HEK293 (cell line): Measurements from ENCODE around the gene PSMD8.

ENCODE experiments used
- GLIS1 ChIP-seq: fragments of 450-650 bp; formaldehyde crosslinking; IDR thresholded peaks from 2 replicates; pipeline ENCODE4 v1.5.1; 2016; ENCODE audit warnings: missing biosample characterization, missing genetic modification characterization
- KLF7 ChIP-seq: fragments of 450-650 bp; formaldehyde crosslinking; IDR thresholded peaks from 2 replicates; pipeline ENCODE4 v1.5.1; 2016; ENCODE audit warnings: missing biosample characterization, missing genetic modification characterization, borderline replicate concordance
- REPIN1 ChIP-seq: fragments of 450-650 bp; formaldehyde crosslinking; IDR thresholded peaks from 2 replicates; pipeline ENCODE4 v1.5.1; 2017; ENCODE audit warnings: missing biosample characterization, missing genetic modification characterization, low read depth
- ZBTB17 ChIP-seq: fragments of 450-650 bp; formaldehyde crosslinking; IDR thresholded peaks from 2 replicates; pipeline ENCODE4 v1.5.1; 2016; ENCODE audit warnings: missing biosample characterization, missing genetic modification characterization
- ZBTB7A ChIP-seq: fragments of 450-650 bp; formaldehyde crosslinking; IDR thresholded peaks from 2 replicates; pipeline ENCODE4 v1.5.1; 2016; ENCODE audit warnings: low read depth, missing biosample characterization, missing genetic modification characterization
- ZBTB8A ChIP-seq: fragments of 450-650 bp; formaldehyde crosslinking; IDR thresholded peaks from 2 replicates; pipeline ENCODE4 v1.5.1; 2016; ENCODE audit warnings: missing biosample characterization, missing genetic modification characterization
- ZFP37 ChIP-seq: fragments of 450-650 bp; formaldehyde crosslinking; IDR thresholded peaks from 2 replicates; pipeline ENCODE4 v1.5.1; 2016; ENCODE audit warnings: missing biosample characterization, missing genetic modification characterization
- ZNF121 ChIP-seq: fragments of 450-650 bp; formaldehyde crosslinking; IDR thresholded peaks from 2 replicates; pipeline ENCODE4 v1.5.1; 2016; ENCODE audit warnings: missing biosample characterization, missing genetic modification characterization
- ZNF169 ChIP-seq: fragments of 450-650 bp; formaldehyde crosslinking; IDR thresholded peaks from 2 replicates; pipeline ENCODE4 v1.5.1; 2016; ENCODE audit warnings: missing biosample characterization, missing genetic modification characterization
- ZNF248 ChIP-seq: fragments of 450-650 bp; formaldehyde crosslinking; IDR thresholded peaks from 2 replicates; pipeline ENCODE4 v1.5.1; 2017; ENCODE audit warnings: missing biosample characterization, missing genetic modification characterization
- ZNF341 ChIP-seq: fragments of 450-650 bp; formaldehyde crosslinking; IDR thresholded peaks from 2 replicates; pipeline ENCODE4; 2016; ENCODE audit warnings: low read depth, missing biosample characterization, missing genetic modification characterization
- ZNF423 ChIP-seq: fragments of 450-650 bp; formaldehyde crosslinking; IDR thresholded peaks from 2 replicates; pipeline ENCODE4 v1.5.1; 2016; ENCODE audit warnings: missing biosample characterization, missing genetic modification characterization
- ZNF610 ChIP-seq: fragments of 450-650 bp; formaldehyde crosslinking; IDR thresholded peaks from 2 replicates; pipeline ENCODE4 v1.5.1; 2016; ENCODE audit warnings: missing biosample characterization, missing genetic modification characterization, borderline replicate concordance
- ZNF621 ChIP-seq: fragments of 450-650 bp; formaldehyde crosslinking; IDR thresholded peaks from 2 replicates; pipeline ENCODE4 v1.5.1; 2017; ENCODE audit warnings: missing biosample characterization, missing genetic modification characterization
- ZNF626 ChIP-seq: fragments of 450-650 bp; sonication (Bioruptor Pico); formaldehyde crosslinking; IDR thresholded peaks from 2 replicates; pipeline ENCODE4 v1.5.1; 2018; ENCODE audit warnings: missing biosample characterization, missing genetic modification characterization, inconsistent platforms
- ZNF629 ChIP-seq: fragments of 450-650 bp; formaldehyde crosslinking; IDR thresholded peaks from 2 replicates; pipeline ENCODE4 v1.5.1; 2017; ENCODE audit warnings: missing biosample characterization, missing genetic modification characterization
- ZSCAN23 ChIP-seq: fragments of 450-650 bp; formaldehyde crosslinking; IDR thresholded peaks from 2 replicates; pipeline ENCODE4 v1.5.1; 2016; ENCODE audit warnings: missing biosample characterization, missing genetic modification characterization
- ZXDB ChIP-seq: fragments of 450-650 bp; formaldehyde crosslinking; IDR thresholded peaks from 2 replicates; pipeline ENCODE4 v1.5.1; 2016; ENCODE audit warnings: missing biosample characterization, missing genetic modification characterization
- TF ChIP-seq, protein P1 (sequence below): fragments of 450-650 bp; formaldehyde crosslinking; optimal IDR thresholded peaks from 2 replicates; pipeline ENCODE3; 2016; ENCODE audit warnings: missing biosample characterization, mild to moderate bottlenecking, missing genetic modification characterization
- TF ChIP-seq, protein P2 (sequence below): fragments of 450-650 bp; formaldehyde crosslinking; IDR thresholded peaks from 2 replicates; pipeline ENCODE4 v1.5.1; 2016; ENCODE audit warnings: missing biosample characterization, missing genetic modification characterization
- TF ChIP-seq, protein P3 (sequence below): fragments of 450-650 bp; formaldehyde crosslinking; IDR thresholded peaks from 2 replicates; pipeline ENCODE4 v1.5.1; 2016; ENCODE audit warnings: missing biosample characterization, missing genetic modification characterization
- TF ChIP-seq, protein P4 (sequence below): fragments of 450-650 bp; formaldehyde crosslinking; IDR thresholded peaks from 2 replicates; pipeline ENCODE4 v1.5.1; 2016; ENCODE audit warnings: missing biosample characterization, missing genetic modification characterization

Gene PSMD8

DNA sequence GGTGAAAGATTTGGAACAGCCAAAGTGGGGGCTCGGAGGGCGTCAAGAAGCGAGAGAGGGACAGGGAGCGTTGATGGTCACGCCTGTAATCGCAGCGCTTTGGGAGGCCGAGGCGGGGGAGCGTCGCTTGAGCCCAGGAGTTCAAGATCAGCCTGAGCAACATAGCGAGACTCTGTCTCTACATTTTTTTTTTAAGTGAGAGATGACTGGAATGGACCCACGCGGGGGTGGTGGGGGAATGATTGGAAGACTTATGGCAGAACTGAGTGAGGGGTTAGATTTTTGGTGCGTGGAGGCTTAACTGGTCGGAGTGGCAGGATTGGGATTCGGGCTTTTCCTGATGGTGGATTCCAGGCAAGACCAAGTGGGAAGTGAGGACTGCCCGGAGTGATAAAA is 725 bp downstream of the PSMD8 start (continued):
- 0 out of 2 replicates have a peak, but pooled peaks have one; percentile 69 for TF ChIP-seq ZNF248 (tag by site-specific recombination)
- no peak for TF ChIP-seq ZNF626 (tag by site-specific recombination)
- TF ChIP-seq ZXDB (tag by site-specific recombination): no peak
- TF ChIP-seq, protein P1, sequence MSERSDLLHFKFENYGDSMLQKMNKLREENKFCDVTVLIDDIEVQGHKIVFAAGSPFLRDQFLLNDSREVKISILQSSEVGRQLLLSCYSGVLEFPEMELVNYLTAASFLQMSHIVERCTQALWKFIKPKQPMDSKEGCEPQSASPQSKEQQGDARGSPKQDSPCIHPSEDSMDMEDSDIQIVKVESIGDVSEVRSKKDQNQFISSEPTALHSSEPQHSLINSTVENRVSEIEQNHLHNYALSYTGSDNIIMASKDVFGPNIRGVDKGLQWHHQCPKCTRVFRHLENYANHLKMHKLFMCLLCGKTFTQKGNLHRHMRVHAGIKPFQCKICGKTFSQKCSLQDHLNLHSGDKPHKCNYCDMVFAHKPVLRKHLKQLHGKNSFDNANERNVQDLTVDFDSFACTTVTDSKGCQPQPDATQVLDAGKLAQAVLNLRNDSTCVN: no peak
- TF ChIP-seq ZNF121 (tag by site-specific recombination): peak; percentile 9
- no peak for TF ChIP-seq ZBTB7A (tag by site-specific recombination)
- TF ChIP-seq ZNF610 (tag by site-specific recombination): 0 out of 2 replicates have a peak, but pooled peaks have one; percentile 8
- TF ChIP-seq ZSCAN23 (tag by site-specific recombination): 0 out of 2 replicates have a peak, but pooled peaks have one; percentile 5
- 0 out of 2 replicates have a peak, but pooled peaks have one; percentile 9 for TF ChIP-seq ZBTB17
- TF ChIP-seq ZNF169 (tag by site-specific recombination): peak; percentile 55; the same call in 1 of the 2 replicates
- TF ChIP-seq REPIN1 (tag by site-specific recombination): no peak; the same call in 1 of the 2 replicates
- TF ChIP-seq ZNF423: 0 out of 2 replicates have a peak, but pooled peaks have one; percentile 11
- TF ChIP-seq, protein P2, sequence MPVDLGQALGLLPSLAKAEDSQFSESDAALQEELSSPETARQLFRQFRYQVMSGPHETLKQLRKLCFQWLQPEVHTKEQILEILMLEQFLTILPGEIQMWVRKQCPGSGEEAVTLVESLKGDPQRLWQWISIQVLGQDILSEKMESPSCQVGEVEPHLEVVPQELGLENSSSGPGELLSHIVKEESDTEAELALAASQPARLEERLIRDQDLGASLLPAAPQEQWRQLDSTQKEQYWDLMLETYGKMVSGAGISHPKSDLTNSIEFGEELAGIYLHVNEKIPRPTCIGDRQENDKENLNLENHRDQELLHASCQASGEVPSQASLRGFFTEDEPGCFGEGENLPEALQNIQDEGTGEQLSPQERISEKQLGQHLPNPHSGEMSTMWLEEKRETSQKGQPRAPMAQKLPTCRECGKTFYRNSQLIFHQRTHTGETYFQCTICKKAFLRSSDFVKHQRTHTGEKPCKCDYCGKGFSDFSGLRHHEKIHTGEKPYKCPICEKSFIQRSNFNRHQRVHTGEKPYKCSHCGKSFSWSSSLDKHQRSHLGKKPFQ: 0 out of 2 replicates have a peak, but pooled peaks have one; percentile 6
- 0 out of 2 replicates have a peak, but pooled peaks have one; percentile 84 for TF ChIP-seq ZFP37 (tag by site-specific recombination)
- peak; percentile 81 for TF ChIP-seq ZNF341
- TF ChIP-seq ZBTB8A: no peak
- TF ChIP-seq GLIS1: peak; percentile 97
- no peak for TF ChIP-seq ZNF621
- TF ChIP-seq KLF7 (tag by site-specific recombination): peak; percentile 10; the same call in 1 of the 2 replicates
- no peak for TF ChIP-seq ZNF629 (tag by site-specific recombination)
- TF ChIP-seq, protein P3, sequence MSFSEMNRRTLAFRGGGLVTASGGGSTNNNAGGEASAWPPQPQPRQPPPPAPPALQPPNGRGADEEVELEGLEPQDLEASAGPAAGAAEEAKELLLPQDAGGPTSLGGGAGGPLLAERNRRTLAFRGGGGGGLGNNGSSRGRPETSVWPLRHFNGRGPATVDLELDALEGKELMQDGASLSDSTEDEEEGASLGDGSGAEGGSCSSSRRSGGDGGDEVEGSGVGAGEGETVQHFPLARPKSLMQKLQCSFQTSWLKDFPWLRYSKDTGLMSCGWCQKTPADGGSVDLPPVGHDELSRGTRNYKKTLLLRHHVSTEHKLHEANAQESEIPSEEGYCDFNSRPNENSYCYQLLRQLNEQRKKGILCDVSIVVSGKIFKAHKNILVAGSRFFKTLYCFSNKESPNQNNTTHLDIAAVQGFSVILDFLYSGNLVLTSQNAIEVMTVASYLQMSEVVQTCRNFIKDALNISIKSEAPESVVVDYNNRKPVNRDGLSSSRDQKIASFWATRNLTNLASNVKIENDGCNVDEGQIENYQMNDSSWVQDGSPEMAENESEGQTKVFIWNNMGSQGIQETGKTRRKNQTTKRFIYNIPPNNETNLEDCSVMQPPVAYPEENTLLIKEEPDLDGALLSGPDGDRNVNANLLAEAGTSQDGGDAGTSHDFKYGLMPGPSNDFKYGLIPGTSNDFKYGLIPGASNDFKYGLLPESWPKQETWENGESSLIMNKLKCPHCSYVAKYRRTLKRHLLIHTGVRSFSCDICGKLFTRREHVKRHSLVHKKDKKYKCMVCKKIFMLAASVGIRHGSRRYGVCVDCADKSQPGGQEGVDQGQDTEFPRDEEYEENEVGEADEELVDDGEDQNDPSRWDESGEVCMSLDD: 0 out of 2 replicates have a peak, but pooled peaks have one; percentile 36
- TF ChIP-seq, protein P4, sequence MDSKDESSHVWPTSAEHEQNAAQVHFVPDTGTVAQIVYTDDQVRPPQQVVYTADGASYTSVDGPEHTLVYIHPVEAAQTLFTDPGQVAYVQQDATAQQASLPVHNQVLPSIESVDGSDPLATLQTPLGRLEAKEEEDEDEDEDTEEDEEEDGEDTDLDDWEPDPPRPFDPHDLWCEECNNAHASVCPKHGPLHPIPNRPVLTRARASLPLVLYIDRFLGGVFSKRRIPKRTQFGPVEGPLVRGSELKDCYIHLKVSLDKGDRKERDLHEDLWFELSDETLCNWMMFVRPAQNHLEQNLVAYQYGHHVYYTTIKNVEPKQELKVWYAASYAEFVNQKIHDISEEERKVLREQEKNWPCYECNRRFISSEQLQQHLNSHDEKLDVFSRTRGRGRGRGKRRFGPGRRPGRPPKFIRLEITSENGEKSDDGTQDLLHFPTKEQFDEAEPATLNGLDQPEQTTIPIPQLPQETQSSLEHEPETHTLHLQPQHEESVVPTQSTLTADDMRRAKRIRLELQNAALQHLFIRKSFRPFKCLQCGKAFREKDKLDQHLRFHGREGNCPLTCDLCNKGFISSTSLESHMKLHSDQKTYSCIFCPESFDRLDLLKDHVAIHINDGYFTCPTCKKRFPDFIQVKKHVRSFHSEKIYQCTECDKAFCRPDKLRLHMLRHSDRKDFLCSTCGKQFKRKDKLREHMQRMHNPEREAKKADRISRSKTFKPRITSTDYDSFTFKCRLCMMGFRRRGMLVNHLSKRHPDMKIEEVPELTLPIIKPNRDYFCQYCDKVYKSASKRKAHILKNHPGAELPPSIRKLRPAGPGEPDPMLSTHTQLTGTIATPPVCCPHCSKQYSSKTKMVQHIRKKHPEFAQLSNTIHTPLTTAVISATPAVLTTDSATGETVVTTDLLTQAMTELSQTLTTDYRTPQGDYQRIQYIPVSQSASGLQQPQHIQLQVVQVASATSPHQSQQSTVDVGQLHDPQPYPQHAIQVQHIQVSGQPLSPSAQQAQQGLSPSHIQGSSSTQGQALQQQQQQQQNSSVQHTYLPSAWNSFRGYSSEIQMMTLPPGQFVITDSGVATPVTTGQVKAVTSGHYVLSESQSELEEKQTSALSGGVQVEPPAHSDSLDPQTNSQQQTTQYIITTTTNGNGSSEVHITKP: peak; percentile 97
